H1 (cell line): Measurements from ENCODE around the gene MSMP. TPM values are rescaled to one million over a fixed set of nuclear protein-coding genes. Genes with fewer than 3 reads are reported as not detected.

Experiments used
- CTCF ChIA-PET: fragments of 300-600 bp; sonication (Branson Sonifier 250); formaldehyde crosslinking; loops from one replicate; lab custom pipeline; 2021; ENCODE audit not compliant: partially characterized antibody; lab: Charles Lee
- POLR2A ChIA-PET: fragments of 300-600 bp; sonication (Branson Sonifier 250); formaldehyde crosslinking; loops from one replicate; lab custom pipeline; 2021; ENCODE audit warnings: inconsistent platforms; ENCODE audit not compliant: partially characterized antibody; lab: Charles Lee
- DNase-seq, 2 experiments: peaks; one replicate each; pipeline versions ENCODE4 v3.0.0 to v3.0.0-alpha.2; 2010 to 2022; ENCODE audit warnings: low spot score in 2 of 2, low read depth in 1 of 2, mixed read lengths in 1 of 2
- FAIRE-seq: peaks from 2 replicates; lab custom pipeline; 2011; peaks lifted over from hg19 to GRCh38; lab: Jason Lieb, UNC
- H2AFZ ChIP-seq: 2 replicates; pipeline ENCODE4 v1.8.1; 2012; ENCODE audit warnings: low read length, inconsistent platforms
- H2AK5ac ChIP-seq: 2 replicates; pipeline ENCODE4 v1.6.1; 2013; ENCODE audit warnings: low read depth, low read length
- H2BK120ac ChIP-seq: replicated peaks from 2 replicates; pipeline ENCODE3; 2013; ENCODE audit warnings: low read depth, low read length, inconsistent platforms
- H2BK12ac ChIP-seq: 2 replicates; pipeline ENCODE4 v1.6.1; 2013; ENCODE audit warnings: low read depth, low read length
- H2BK15ac ChIP-seq: 2 replicates; pipeline ENCODE4 v1.6.1; 2013; ENCODE audit warnings: low read length
- H2BK20ac ChIP-seq: 2 replicates; pipeline ENCODE4 v1.6.1; 2013; ENCODE audit warnings: low read length
- H2BK5ac ChIP-seq: 2 replicates; pipeline ENCODE4 v1.6.1; 2013; ENCODE audit warnings: low read depth, low read length
- H3K14ac ChIP-seq: 2 replicates; pipeline ENCODE4 v1.6.1; 2013; ENCODE audit warnings: inconsistent platforms; ENCODE audit not compliant: insufficient read length
- H3K18ac ChIP-seq: 2 replicates; pipeline ENCODE4 v1.6.1; 2013; ENCODE audit warnings: low read length; ENCODE audit errors: extremely low read depth
- H3K23ac ChIP-seq: 2 replicates; pipeline ENCODE4 v1.6.1; 2013; ENCODE audit warnings: inconsistent platforms; ENCODE audit not compliant: insufficient read length
- H3K23me2 ChIP-seq: 2 replicates; pipeline ENCODE4 v1.6.1; 2013; ENCODE audit warnings: low read depth, low read length
- H3K27ac ChIP-seq: 2 replicates; pipeline ENCODE4 v1.6.1; 2011; ENCODE audit warnings: low read depth, low read length, inconsistent platforms
- H3K27me3 ChIP-seq, 4 experiments: replicated peaks in 1 of 4; 1 replicate in 1 of 4; 2 replicates in 3 of 4; pipeline versions ENCODE4 v1.6.1 to v1.8.1; 2011 to 2013; ENCODE audit warnings: low read length in 3 of 4, mild to moderate bottlenecking in 3 of 4, inconsistent platforms in 2 of 4, mixed read lengths in 2 of 4, moderate library complexity in 1 of 4; ENCODE audit not compliant: control insufficient read depth in 3 of 4, insufficient read depth in 3 of 4; ENCODE audit errors: extremely low read depth in 1 of 4
- H3K36me3 ChIP-seq, 4 experiments: 2 replicates each; pipeline versions ENCODE4 v1.6.1 to v1.8.1; 2011 to 2013; ENCODE audit warnings: mild to moderate bottlenecking in 4 of 4, low read length in 3 of 4, moderate library complexity in 2 of 4, control low read depth in 1 of 4, inconsistent platforms in 1 of 4; ENCODE audit not compliant: insufficient read depth in 4 of 4, control insufficient read depth in 2 of 4
- H3K4ac ChIP-seq: replicated peaks from 2 replicates; pipeline ENCODE3; 2013; ENCODE audit warnings: low read length, low read depth, mixed read lengths, inconsistent platforms; ENCODE audit not compliant: insufficient read length
- H3K4me1 ChIP-seq, 4 experiments: replicated peaks in 1 of 4; 1 replicate in 1 of 4; 2 replicates in 3 of 4; pipeline versions ENCODE4 v1.6.1 to v1.8.1; 2011 to 2013; ENCODE audit warnings: low read length in 3 of 4, inconsistent platforms in 2 of 4, mixed read lengths in 1 of 4; ENCODE audit not compliant: insufficient read depth in 4 of 4, control insufficient read depth in 3 of 4
- H3K4me2 ChIP-seq, 2 experiments: 2 replicates each; pipeline versions ENCODE4 v1.6.1 to v1.8.1; 2011 to 2013; ENCODE audit warnings: low read depth in 2 of 2, low read length in 2 of 2, control low read depth in 1 of 2, inconsistent platforms in 1 of 2, mild to moderate bottlenecking in 1 of 2; ENCODE audit not compliant: insufficient read depth in 1 of 2
- H3K4me3 ChIP-seq, 4 experiments: fragments of 200-600, 300-600 bp in 1 of 4; sonication (generic), shearing (Covaris generic), sonication (Bioruptor Twin) in 1 of 4; 2 replicates each; pipeline versions ENCODE4 v1.5.1 to v1.8.1; 2011 to 2016; ENCODE audit warnings: low read length in 4 of 4, low read depth in 3 of 4, control low read depth in 2 of 4, inconsistent platforms in 2 of 4, mild to moderate bottlenecking in 2 of 4, mixed read lengths in 1 of 4, moderate library complexity in 1 of 4; ENCODE audit not compliant: insufficient read depth in 2 of 4; ENCODE audit errors: extremely low read depth in 1 of 4
- H3K56ac ChIP-seq: replicated peaks from 2 replicates; pipeline ENCODE3; 2013; ENCODE audit warnings: low read depth, mild to moderate bottlenecking, mixed read lengths, low read length, inconsistent platforms; ENCODE audit not compliant: insufficient read length
- H3K79me1 ChIP-seq: 2 replicates; pipeline ENCODE4 v1.6.1; 2013; ENCODE audit warnings: low read depth, low read length, control low read depth
- H3K79me2 ChIP-seq, 2 experiments: 2 replicates each; pipeline versions ENCODE4 v1.6.1 to v1.8.1; 2012 to 2013; ENCODE audit warnings: low read length in 2 of 2, mild to moderate bottlenecking in 2 of 2, inconsistent platforms in 1 of 2; ENCODE audit not compliant: insufficient read depth in 2 of 2, control insufficient read depth in 1 of 2
- H3K9ac ChIP-seq, 4 experiments: replicated peaks in 1 of 4; 1 replicate in 1 of 4; 2 replicates in 3 of 4; pipeline versions ENCODE4 v1.6.1 to v1.8.1; 2011 to 2013; ENCODE audit warnings: low read depth in 3 of 4, low read length in 3 of 4, control low read depth in 2 of 4, mild to moderate bottlenecking in 2 of 4, moderate library complexity in 2 of 4, inconsistent platforms in 1 of 4; ENCODE audit errors: extremely low read depth in 1 of 4
- H3K9me3 ChIP-seq, 2 experiments: 2 replicates each; pipeline versions ENCODE4 v1.6.1 to v1.8.1; 2012 to 2013; ENCODE audit warnings: mild to moderate bottlenecking in 2 of 2, moderate library complexity in 2 of 2, control low read depth in 1 of 2, inconsistent platforms in 1 of 2, low read depth in 1 of 2, low read length in 1 of 2, mixed read lengths in 1 of 2; ENCODE audit not compliant: insufficient read depth in 2 of 2
- H4K20me1 ChIP-seq, 2 experiments: replicated peaks in 1 of 2; 2 replicates each; pipeline versions ENCODE3 to v1.8.1; 2011 to 2013; ENCODE audit warnings: inconsistent platforms in 2 of 2, low read length in 2 of 2, mild to moderate bottlenecking in 1 of 2; ENCODE audit not compliant: insufficient read depth in 2 of 2, control insufficient read depth in 1 of 2
- H4K5ac ChIP-seq: 2 replicates; pipeline ENCODE4 v1.6.1; 2013; ENCODE audit warnings: low read length, low read depth, mixed read lengths, inconsistent platforms; ENCODE audit not compliant: insufficient read length
- H4K8ac ChIP-seq: 2 replicates; pipeline ENCODE4 v1.8.0; 2013; ENCODE audit warnings: mild to moderate bottlenecking, moderate library complexity, low read length, inconsistent platforms; ENCODE audit not compliant: insufficient read depth; ENCODE audit errors: extremely low read depth
- H4K91ac ChIP-seq: replicated peaks from 2 replicates; pipeline ENCODE3; 2013; ENCODE audit warnings: low read length, mixed read lengths, inconsistent platforms; ENCODE audit not compliant: insufficient read length
- ASH2L ChIP-seq: fragments of 200-600, 300-600 bp; sonication (generic); IDR thresholded peaks from one replicate; pipeline ENCODE4 v1.7.1; 2017; ENCODE audit warnings: low read length
- RBBP5 ChIP-seq: IDR thresholded peaks from 2 replicates; pipeline ENCODE4 v1.7.1; 2012; ENCODE audit warnings: low read depth, mild to moderate bottlenecking, inconsistent platforms, low read length, moderate library complexity, borderline replicate concordance
- SUZ12 ChIP-seq: fragments of 200-600 bp; sonication (generic); IDR thresholded peaks from 2 replicates; pipeline ENCODE4 v1.6.1; 2012; ENCODE audit warnings: mild to moderate bottlenecking, inconsistent platforms, low read length, moderate library complexity, mixed read lengths
- TBP ChIP-seq: IDR thresholded peaks from 2 replicates; pipeline ENCODE4 v1.6.1; 2011; ENCODE audit warnings: low read depth, low read length, improper control_type of control experiment
- ZNF274 ChIP-seq: IDR thresholded peaks from 2 replicates; pipeline ENCODE4 v1.7.0; 2012; ENCODE audit warnings: low read length, borderline replicate concordance; ENCODE audit errors: extremely low read depth
- WGBS, 2 experiments: shearing (Covaris generic) in 1 of 2; methylation state at CpG; one replicate each; pipeline versions ENCODE4 v1.1.6 to v1.1.7; 2013 to 2015; ENCODE audit warnings: low lambda C conversion rate in 2 of 2, mixed read lengths in 2 of 2, inconsistent platforms in 1 of 2, low coverage in 1 of 2, missing lambda C conversion rate in 1 of 2; ENCODE audit not compliant: insufficient replicate concordance in 2 of 2, insufficient coverage in 1 of 2, insufficient read length in 1 of 2; ENCODE audit errors: extremely low coverage in 1 of 2, missing lambda C conversion rate in 1 of 2; 5-methylcytosine and 5-hydroxymethylcytosine counted together
- polyA plus RNA-seq, 7 experiments: library from polyadenylated mRNA; depleted of rRNA in 3 of 7; stranded (reverse) in 5 of 7; unstranded in 2 of 7; fragments of >200 nt in 5 of 7; fragments of 200-250 nt in 2 of 7; gene quantifications; 1 replicate in 5 of 7; 2 replicates in 1 of 7; 4 replicates in 1 of 7; pipeline versions ENCODE4 v1.2.1 to v1.2.3, GENCODE V29; 2011 to 2013; ENCODE audit warnings: missing spikeins in 2 of 7, mixed read lengths in 2 of 7
- total RNA-seq: library from RNA; stranded (reverse); fragmentation: NEBNext Ultra II Directional; extraction: Animal tissue kit (Norgen Biotek cat#: 25700); gene quantifications from 2 replicates; pipeline ENCODE4 v1.2.1, GENCODE V29; 2021

The MSMP gene
- total and polyA plus RNA-seq, 2 of the 8 experiments (the other 6 are each of a cell fraction or from before 2014, with no cell fraction given) = 0.53 TPM; not detected in 1

DNA sequence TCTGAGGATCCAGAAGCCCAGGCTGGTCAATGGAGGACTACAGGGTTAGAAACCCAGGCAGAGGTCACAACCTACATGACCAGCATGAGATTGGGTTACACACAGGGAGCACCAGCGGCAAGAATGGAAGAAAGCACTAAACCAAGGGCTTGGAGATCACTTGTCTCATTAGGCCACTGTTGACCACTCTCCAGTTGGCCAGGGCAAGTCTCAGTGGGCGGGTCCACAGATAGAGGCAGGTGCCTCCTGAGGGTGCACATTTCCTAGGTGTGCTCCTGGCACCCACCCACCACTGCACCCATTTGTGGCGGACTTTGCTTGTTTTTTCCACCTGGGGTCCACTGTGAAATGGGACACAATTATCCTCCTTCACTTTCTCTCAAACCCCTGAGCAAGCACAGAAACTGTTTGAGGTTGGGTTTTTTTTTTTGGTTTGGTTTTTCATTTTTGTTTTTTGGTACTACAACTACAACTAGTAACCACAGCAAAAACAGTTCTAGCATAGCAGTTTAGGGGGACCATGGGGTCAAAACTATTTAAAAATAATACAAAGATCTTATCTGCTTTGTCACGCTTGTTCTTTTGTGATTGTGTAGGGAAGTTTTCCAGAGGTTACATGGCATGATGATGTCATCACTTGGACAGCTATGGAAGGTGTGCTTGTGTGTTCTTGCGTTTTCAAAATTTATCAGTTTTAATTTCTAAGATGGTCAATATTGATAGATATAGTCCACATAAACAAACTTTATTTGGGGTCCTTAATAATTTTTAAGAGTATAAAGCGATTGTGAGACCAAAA is 43.4 kb upstream of the MSMP start:
- Histone ChIP-seq H3K36me3 (peaks cover 0 to 4% (median 0%) of the 10 kb centered on the region in 4 experiments; a peak in 3 of 8 replicates), H2BK5ac (no peak overlapping the region)

More for the DNA sequence above, 43.4 kb upstream of the MSMP start:
- ChIA-PET CTCF (interaction anchor here (0.9 to 4.8 kb wide), 6 partner anchors 7 to 148 kb away, joined by 3 to 18 read pairs (median 8); partner anchors contain the start of genes HINT2 and SPAG8), POLR2A (no interaction called here)
- Histone ChIP-seq H3K56ac (no peak overlapping the region), H3K9ac (no peak overlapping the region), H3K4ac (no peak overlapping the region), H3K4me3 (no peak overlapping the region), H2BK12ac (no peak overlapping the region), H4K20me1 (peaks cover 0 to 2% of the 10 kb centered on the region in 2 experiments), H3K79me1 (no peaks in the 10 kb centered on the region), H3K9me3 (no peaks in the 10 kb centered on the region), H3K4me2 (no peak overlapping the region), H4K5ac (no peak overlapping the region), H3K18ac (no peak overlapping the region), H2AFZ (no peak overlapping the region), H2BK15ac (no peak overlapping the region), H2BK20ac (no peak overlapping the region), H3K23me2 (no peaks in the 10 kb centered on the region; the same call in 1 of the 2 replicates), H3K14ac (no peak overlapping the region), H3K4me1 (peaks cover 0 to 1% (median 0%) of the 10 kb centered on the region in 4 experiments; a peak in 1 of 7 replicates), H4K8ac (no peak overlapping the region), H3K27ac (no peak overlapping the region), H3K27me3 (peaks cover 0 to 1% (median 0%) of the 10 kb centered on the region in 4 experiments; a peak in 3 of 7 replicates), H3K79me2 (no peaks in the 10 kb centered on the region), H3K23ac (no peak overlapping the region), H2AK5ac (no peak overlapping the region), H2BK120ac (no peak overlapping the region), H4K91ac (no peak overlapping the region)
- no peak for TF ChIP-seq SUZ12
- TF ChIP-seq RBBP5 = no peak
- no peak for TF ChIP-seq TBP
- no peak for TF ChIP-seq ZNF274
- TF ChIP-seq ASH2L = no peak
- WGBS, 2 experiments = 92% methylated on average over 6 of the region's 6 CpGs; no CpG with 5 or more reads in 1 of the 2 experiments
- FAIRE-seq (no peak), DNase-seq (no peak)
